ENCODE results near the gene SCMH1.

- no peak for TF ChIP-seq CTCF (conservative IDR thresholded peaks at IDR 0.05; ENCODE audit: low read length)
- TF ChIP-seq EZH2phosphoT487 (IDR thresholded peaks at IDR 0.05; ENCODE audit: borderline replicate concordance, low read depth, low read length): no peak
Measured at GRCh38 chr1:41144285-41144684, 97.8 kb downstream of the SCMH1 start.

All from OCI-LY7 (cell line).